GM18870 (cell line): ENCODE data around the gene CYP3A7.
"Not testable (repeated sequence)": the region's sequence is repeated elsewhere in the genome, so short reads cannot be mapped to it uniquely, and the experiment has no call there.

ENCODE experiments used
- ATAC-seq: cut with Tn5 transposase; IDR thresholded peaks from one replicate; pipeline ENCODE4 v1.9.1; 2021; ENCODE audit warnings: moderate library complexity; ENCODE audit not compliant: unreplicated experiment

CYP3A7 gene

DNA sequence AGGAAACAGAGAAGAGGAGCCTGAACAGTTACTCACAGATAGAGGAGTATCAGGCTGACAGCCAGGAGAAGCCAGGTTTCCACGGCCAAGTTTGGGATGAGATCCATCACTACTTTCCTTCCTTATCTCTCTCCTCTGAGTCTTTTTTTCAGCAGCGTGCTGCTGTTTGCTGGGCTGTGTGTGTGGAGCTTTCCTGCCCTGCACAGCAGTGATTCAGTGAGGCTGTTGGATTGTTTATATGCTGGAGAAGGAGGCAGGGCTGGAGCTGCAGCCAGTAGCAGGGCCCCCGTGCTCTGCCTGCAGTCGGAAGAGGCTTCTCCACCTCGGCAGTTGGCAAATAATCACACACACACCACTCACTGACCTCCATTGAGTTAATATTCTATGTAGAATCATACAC lies at the start of gene CYP3A7:
Gene CYP3A7, minus strand, starts transcription at position 210 of the 400 bp plus-strand sequence. Its CDS starts 103 bp downstream, at position 107.
- no peak for ATAC-seq

DNA sequence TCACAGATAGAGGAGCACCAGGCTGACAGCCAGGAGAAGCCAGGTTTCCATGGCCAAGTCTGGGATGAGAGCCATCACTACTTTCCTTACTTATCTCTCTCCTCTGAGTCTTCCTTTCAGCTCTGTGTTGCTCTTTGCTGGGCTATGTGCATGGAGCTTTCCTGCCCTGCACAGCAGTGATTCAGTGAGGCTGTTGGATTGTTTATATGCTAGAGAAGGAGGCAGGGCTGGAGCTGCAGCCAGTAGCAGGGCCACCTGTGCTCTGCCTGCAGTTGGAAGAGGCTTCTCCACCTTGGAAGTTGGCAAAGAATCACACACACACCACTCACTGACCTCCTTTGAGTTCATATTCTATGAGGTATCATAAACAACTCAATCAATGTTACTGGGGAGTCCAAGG lies 49.0 kb upstream of the CYP3A7 start, which contains the start of gene CYP3A4:
Gene CYP3A4, minus strand, starts transcription at position 178 of the 400 bp plus-strand sequence. Its CDS starts 103 bp downstream, at position 75.
- no peak for ATAC-seq

- no peak for ATAC-seq
Measured at GRCh38 chr7:99782012-99782953, 47.3 kb upstream of the CYP3A7 start.

- no peak for ATAC-seq
Measured at GRCh38 chr7:99780588-99780987, 45.6 kb upstream of the CYP3A7 start.

- ATAC-seq: no peak
Measured at GRCh38 chr7:99779949-99780348, 45.0 kb upstream of the CYP3A7 start.

GRCh38 chr7:99778880-99779279 lies 43.9 kb upstream of the CYP3A7 start:
- no peak for ATAC-seq

- ATAC-seq: not testable (repeated sequence)
Measured at GRCh38 chr7:99773395-99773794, 38.4 kb upstream of the CYP3A7 start.

- ATAC-seq: no peak
Measured at GRCh38 chr7:99772565-99772964, 37.6 kb upstream of the CYP3A7 start.

DNA sequence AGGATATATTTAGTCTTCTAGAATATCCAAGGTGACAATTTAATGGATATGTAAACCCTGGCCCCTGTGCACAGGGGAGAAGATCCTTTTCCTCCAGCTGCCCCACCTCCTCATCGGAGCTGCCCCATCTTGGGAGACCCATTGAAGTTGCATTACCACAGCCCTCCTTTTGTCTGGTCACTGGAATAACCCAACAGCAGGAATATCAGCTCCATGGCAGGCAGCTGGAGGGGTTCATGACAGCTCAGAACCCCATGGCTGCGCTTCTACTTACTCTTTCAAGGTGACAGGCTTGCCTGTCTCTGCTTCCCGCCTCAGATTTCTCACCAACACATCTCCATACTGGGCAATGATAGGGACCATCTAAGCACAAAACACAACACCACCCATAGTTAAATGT lies 34.5 kb upstream of the CYP3A7 start:
- ATAC-seq: not testable (repeated sequence)

DNA sequence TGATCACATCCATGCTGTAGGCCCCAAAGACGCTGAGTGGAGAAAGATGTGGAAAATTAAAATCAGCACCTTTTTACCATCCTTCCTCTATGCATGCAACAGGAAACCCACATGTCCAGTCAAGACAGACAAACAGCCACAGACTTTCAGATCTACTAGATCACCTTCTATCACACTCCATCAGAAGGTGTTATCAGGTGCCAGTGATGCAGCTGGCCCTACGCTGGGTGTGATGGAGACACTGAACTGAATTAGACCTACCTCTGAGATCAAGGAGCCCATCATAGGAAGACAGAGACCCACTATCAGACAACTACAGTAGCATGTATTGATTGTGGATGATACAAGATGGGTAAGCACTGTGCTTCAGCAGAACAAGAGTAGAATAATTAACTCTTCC lies 33.5 kb upstream of the CYP3A7 start:
- no peak for ATAC-seq

- ATAC-seq: peak; percentile 84
Measured at GRCh38 chr7:99767662-99768061, 32.7 kb upstream of the CYP3A7 start.

DNA sequence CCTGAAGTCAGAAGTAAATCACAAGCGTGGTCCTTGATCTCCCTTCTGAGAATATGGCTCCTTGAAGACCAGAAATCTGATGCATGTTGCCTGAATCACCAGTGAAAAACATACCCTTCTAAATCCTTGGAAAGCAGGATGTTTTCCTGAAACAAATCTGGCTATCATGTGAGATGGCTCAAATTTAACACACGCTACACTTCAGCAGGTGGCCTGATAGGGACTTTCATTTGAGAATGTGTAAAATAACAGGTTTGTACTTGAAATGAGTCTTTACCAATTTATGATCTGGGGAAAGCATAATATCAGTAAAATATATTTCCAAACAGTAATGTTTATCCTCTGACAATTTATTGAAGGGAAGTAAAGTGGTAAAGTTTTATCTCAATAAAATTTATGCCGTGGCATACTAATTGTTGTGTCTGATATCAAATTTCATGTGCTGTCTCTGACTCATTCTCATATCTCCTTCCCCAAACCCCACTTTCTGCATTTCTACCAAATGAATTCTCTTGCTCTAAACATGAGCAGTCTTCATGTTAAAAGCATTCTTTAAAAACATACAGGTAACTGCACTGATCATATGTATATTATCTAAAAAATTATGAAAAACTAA lies 31.6 kb upstream of the CYP3A7 start:
- no peak for ATAC-seq

GRCh38 chr7:99764478-99764877 lies 29.5 kb upstream of the CYP3A7 start:
- ATAC-seq: no peak

- no peak for ATAC-seq
Measured at GRCh38 chr7:99762680-99763327, 27.8 kb upstream of the CYP3A7 start.

- ATAC-seq: no peak
Measured at GRCh38 chr7:99755085-99755484, 20.1 kb upstream of the CYP3A7 start.

- ATAC-seq: no peak
Measured at GRCh38 chr7:99752356-99752755, 17.4 kb upstream of the CYP3A7 start.

DNA sequence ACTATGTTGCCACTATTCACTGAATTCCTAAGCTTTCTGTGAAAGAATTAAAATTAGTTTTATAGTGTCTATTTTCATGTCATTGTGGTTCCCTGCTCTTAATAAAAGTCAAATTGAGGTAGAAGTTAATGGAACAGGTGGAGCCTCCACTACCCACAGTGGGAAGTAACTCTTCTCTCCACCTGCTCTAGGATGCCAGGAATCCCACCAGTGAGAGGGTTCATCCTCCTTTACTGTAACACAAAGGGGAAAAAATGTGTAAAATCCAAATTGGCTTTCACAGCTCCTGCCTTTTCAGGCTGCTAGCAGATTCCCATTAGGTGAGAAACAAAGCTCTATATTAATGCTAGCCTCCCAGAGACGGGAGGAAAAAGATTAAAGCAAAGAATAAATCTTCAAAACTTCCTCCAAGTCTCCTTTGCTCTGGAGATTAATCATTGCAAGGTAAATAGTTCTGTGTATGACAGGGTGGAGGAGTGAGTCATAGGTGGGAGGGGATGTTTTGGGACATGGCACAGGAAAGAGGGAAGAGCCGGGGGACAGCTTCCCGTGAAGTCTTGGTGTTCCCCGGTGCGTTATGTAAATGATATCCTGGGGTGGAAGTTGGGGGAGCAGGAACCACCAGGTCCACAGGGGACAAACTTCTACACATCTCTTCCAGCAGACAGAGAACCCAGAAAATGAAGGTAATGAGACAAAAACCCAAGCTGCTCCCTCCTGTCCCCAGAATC lies 16.5 kb upstream of the CYP3A7 start:
- not testable (repeated sequence) for ATAC-seq

DNA sequence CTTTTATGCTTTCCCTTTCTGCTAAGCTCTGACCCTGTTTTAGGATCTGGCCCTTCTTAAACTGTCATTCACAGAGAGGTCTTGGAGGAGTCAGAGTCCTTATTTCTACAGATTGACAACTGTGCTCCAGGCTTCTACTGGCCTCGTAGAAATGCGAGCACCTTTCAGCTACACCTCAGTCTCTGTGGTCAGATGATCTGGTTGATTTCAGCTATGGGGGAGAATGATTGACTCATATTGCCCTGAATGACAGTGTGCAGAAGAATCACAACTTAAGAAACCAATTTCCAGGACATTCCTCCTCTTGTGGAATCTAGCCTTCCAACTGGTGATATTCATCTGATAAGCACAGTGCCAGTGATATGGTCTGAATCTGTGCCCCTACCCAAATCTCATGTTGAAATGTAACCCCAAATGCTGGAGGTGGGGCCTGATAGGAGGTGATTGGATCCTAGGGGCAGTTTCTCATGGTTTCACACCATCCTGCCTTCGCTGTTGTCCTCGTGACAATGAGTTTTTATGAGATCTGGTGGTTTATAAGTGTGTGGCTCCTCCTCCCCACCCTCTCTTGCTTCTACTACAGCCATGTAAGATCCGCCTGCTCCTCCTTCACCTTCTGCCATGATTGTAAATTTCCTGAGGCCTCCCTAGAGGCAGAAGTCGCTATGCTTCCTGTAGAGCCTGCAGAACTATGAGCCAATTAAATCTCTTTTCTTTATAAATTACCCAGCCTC lies 14.0 kb upstream of the CYP3A7 start:
- no peak for ATAC-seq

DNA sequence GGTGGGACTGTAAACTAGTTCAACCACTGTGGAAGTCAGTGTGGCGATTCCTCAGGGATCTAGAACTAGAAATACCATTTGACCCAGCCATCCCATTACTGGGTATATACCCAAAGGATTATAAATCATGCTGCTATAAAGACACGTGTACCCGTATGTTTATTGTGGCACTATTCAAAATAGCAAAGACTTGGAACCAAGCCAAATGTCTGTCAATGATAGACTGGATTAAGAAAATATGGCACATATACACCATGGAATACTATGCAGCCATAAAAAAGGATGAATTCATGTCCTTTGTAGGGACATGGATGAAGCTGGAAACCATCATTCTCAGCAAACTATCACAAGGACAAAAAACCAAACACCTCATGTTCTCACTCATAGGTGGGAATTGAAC lies 11.9 kb upstream of the CYP3A7 start:
- ATAC-seq: not testable (repeated sequence)

- ATAC-seq: not testable (repeated sequence)
Measured at GRCh38 chr7:99745395-99745794, 10.4 kb upstream of the CYP3A7 start.
